CD4-positive, alpha-beta T cell treated with Interleukin-6 for 4 hours (primary cell): ENCODE results near the gene TBC1D22A.

Source experiments
- DNase-seq: peaks from one replicate; pipeline ENCODE4 v3.0.0-alpha.2; 2020; ENCODE audit warnings: mixed read lengths

Gene TBC1D22A

DNA sequence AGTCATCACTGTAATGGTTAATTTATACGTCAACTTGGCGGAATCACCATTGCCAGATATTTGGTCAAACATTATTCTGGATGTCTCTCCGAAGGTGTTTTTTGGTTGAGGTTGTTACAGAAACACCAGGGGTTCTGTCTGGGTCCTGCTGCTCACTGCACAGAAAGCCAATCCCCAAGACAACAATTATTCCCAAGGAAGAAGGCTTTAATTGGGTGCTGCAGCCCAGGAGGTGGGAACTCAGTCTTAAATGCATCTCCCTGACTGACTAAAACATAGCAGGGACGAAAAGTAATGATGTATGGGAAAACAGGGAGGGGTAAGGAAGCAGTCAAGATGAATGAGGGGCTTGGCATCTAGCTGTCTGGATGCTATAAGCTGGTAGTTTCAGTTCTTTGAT, 331.3 kb downstream of the TBC1D22A start:
- DNase-seq: no peak

DNA sequence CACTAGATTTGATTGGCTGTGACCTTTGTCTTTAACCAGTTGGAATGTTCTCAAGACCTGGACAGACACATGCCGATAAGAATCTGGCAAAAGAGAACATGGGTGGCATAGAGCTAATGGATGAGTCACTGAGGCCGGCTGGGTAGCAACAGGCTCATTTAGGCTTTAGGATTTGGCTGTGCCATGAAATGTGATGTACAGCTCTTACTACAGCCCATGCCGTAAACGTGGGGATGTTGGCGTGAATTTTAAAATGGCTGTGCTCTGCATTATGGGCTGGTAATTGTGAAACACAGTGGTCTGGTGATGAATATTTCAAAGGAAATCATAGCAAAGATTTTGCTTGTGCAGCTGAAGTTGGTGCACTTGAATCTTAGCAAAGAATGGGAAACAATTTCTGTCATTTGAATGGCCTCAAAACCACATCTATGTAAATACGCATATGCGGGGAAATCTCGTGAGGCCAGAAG, 332.4 kb downstream of the TBC1D22A start:
- DNase-seq: no peak

DNA sequence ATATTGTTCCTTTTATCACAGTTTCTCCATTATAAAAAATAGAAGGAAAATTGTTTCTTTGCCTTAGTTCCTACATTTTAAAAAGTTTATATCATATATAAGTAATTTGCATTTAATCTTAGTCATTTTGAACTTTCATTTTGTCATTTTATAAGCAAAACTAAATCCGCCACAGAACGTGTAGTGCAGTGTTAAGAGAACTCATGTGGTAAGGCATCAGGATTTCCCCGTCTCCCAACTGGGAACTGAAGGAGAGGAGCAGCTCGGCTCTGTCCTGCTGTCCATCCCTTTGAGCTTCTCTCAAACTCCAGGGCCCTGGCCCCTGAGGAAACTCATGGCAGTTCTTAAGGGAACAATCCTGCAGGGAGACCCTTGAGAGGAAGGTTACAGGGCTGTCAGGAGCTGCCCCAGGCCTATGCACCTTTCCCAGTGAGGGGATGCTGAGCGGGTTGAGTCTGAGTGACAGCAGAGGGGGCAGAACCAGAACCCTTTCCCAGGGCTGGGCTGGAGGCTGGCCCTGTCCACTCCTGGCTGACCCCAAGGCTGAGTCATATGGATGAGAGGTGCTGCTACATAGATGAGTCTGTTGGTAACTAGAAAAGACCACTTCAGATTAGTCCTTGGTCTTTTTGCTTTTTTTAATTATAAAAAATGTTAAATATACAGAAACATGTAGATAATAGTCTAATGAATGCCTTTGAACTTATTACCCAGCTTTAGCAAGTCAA, 333.1 kb downstream of the TBC1D22A start:
- no peak for DNase-seq

DNA sequence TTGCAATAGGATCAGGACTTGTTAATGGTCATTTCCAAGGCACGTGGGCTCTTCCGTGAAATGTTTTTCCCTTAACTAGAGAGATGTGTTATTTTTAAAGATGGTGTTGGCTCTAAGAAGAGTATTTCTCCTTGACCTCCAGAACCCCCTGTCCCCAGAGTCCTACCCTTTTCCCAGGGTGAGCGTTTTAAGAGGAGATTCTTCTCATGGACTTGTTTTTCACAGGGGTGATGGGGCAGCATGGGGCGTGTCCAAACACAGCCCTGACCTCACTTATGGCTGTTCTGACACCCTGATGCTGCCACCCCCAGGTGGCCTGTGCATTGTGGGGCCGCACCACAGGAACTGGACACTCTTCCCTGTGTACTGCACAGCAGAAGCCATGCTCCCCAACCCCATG, 335.7 kb downstream of the TBC1D22A start:
- DNase-seq: no peak

DNA sequence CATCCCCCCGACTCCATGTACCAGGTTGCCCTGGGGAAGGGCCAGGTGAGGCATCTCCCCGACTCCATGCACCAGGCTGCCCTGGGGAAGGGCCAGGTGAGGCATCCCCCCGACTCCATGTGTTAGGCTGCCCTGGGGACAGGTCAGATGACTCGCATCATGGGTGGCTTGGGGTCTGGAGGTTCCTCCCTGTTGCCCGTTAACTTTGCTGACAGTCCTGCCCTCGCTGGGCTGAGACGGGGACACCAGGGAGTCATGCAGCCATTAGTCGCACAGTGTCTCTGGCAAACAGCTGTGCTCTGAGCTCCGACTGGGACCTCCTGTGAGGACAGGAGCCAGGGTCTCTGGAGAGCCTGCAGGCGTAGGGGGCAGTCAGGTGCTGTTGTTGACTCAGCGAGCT, 336.1 kb downstream of the TBC1D22A start:
- no peak for DNase-seq

DNA sequence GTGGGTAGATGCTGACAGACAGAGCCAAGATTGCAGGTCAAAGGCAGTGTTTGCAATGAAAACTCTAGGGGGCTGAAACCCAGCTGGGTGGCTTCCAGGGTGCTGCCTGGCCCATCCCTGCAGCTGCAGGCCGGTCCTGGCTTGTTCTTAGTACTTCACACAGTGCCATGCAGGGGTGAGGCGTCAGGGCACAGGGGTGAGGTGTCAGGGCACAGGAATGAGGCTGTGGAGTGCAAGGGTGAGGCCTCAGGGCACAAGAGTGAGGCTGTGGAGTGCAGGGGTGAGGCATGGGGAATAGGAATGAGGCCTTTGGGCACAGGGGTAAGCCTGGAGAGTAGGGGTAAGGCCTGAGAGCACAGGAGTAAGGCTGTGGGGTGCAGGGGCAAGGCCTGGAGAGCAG, 337.6 kb downstream of the TBC1D22A start:
- DNase-seq: no peak

DNA sequence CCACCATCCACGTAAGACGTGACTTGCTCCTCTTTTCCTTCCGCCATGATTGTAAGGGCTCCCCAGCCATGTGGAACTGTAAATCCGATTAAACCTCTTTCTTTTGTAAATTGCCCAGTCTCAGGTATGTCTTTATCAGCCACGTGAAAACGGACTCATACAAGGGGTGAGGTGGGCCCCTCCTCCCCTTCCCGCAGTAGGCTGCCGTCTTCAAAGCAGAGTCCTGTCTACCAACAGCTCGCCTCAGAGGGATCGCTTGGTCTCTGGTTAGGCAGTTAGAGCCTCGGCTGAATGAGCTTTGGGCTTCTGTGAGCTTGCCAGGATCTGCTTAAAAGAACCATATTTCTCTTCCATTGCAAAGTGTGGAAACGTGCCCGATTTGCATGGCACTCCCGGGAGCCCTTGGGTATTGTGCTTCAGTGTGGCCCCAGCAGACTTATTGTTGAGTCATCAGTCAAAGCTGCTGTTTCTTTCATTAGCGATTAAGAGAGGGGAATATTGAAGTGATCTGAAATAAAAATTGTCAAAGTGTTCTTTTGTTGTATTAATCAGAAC, 338.3 kb downstream of the TBC1D22A start:
- no peak for DNase-seq

DNA sequence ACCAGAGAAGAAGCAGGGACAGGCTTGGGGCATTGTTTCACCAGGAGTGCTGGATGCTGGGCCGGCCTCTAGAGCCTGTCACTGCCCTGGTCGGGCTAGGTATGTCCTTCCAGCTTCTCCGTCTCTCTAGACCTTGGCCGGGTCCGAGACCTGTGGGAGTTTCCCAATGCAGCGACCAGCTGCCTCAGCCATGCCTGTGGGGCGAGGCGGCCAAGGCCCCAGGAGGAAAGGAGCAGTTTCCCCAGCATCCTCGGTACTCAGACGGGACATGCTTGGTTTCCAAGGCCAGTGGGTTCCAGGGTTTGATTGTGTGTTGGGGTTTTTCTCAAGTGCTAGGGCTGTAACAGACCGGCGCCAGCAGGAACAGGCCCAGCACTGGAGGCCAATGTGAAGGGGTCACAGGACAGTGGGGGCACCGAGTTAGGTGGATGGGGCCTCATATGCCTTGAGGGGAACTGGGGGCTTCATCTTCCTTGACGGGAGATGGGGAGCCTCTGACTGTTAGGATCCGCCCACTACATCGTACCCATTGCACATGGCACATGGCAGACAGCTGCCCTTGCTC, 339.0 kb downstream of the TBC1D22A start:
- no peak for DNase-seq

DNA sequence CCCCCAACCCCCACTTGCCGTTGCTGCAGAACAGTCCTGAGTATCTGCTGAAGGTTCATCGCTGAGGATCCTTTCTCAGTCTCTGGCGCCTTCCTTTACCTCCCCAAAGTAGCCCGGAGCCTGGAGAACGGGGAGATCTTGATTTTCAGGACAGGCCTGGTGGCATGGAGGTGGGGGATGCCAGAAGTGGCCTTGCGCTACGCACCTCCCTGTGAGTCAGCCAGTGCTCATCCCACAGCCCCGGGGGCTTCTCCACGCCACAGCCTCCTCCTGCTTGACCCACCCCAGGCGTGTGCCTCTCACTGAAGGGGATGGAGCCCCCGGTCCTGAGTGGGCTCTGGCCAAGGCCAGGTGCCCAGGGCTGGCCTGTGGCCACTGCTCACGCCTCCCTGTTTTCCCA, 339.6 kb downstream of the TBC1D22A start:
- no peak for DNase-seq

DNA sequence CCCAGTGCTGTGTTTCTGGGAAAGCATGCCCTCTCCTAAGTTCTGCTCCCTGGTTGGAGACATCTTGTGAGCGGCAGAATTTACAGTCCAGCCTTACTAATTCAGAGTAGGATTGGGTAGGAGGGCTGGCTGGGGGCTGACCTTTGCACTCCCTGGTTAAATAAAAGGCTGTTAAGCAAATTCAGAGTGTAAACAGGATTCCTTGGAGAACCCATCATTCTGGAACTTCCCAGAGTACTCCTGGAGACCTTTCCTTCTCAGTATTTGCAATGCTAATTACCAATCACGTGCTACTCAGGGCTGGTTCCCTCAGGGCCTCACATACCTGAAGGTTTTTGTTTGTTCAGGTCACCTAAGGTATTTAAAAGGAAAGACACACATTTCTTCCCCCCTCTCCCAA, 340.2 kb downstream of the TBC1D22A start:
- no peak for DNase-seq

DNA sequence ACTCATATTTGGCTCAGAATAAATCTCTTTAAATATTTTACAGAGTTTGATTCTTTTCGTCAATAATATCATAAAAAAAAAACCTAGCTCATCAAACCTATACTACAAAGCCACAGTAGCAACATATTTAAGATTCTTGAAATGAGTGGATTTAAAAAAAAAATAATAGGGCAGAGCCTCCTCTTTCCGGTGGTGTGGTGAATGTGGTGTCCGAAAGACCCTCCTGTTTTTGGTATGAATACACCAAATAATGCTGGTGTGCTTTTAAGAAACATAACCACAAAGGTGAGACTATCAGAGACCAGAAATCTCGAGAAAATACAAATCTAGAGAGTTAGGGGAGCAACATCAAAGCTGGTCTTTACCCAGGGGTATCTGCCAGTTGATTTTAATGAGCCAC, 342.6 kb downstream of the TBC1D22A start:
- no peak for DNase-seq

DNA sequence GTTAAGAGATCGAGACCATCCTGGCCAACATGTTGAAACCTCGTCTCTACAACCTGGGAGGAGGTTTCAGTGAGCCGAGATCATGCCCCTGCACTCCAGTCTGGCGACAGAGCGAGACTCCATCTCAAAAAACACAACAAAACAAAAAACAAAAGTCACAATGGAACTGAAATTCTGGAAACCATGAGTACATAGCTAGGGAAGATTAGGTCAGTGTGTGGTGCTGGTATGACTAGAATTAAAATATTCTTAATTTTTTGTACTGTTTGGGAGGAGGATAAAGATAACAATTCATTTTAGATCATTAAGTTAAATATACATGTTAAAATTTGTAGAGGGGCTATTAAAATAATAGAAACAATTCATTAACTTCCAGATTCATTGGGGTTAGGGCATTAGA, 344.4 kb downstream of the TBC1D22A start:
- no peak for DNase-seq

DNA sequence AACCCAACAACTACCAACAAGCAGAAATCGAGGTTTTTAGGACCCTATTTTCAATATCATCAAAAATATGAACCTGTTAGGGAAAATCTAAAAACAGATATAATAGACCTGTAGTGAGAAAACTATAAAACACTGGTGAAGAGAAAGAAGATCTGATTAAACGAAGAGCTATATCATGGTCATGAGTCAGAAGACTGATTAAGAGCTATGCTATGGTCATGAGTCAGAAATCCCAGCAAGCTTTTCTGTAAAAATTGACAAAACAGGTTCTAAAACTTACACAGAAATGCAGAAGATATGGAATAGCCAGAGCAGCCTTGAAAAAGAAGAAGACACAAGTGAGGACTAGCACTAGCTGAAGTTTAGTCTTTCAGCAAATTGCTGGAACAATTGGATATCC, 345.0 kb downstream of the TBC1D22A start:
- no peak for DNase-seq

DNA sequence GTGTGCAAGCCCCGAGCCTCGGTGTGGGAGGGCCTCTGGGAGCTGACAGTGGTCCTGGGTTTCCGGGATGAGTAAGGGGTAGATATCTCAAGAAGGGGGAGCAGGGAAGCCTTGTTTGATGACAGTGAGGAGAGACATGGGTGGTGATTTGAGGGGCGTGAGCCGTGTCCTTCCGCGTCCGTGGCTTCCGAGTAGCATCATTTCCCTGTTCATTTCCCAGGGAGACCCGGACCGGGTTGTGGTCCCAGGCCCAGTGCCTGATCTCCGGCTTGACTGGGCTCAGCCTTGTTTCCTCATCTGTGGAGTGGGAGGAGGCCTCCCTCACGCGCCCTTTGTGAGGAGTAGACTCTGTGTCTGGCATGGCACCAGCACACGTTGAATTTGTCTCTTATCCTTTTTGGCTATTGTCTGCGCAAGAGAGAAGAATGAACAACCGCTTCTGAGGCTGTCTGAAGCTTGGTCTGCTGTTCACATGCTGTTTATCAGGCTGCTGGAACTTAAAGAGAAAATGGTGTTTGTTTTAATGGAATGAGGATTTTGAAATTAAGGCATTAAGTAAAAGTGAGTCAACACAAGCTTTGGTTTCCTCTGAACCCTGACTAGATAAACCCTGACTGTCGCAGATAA, 348.5 kb downstream of the TBC1D22A start:
- DNase-seq: no peak

DNA sequence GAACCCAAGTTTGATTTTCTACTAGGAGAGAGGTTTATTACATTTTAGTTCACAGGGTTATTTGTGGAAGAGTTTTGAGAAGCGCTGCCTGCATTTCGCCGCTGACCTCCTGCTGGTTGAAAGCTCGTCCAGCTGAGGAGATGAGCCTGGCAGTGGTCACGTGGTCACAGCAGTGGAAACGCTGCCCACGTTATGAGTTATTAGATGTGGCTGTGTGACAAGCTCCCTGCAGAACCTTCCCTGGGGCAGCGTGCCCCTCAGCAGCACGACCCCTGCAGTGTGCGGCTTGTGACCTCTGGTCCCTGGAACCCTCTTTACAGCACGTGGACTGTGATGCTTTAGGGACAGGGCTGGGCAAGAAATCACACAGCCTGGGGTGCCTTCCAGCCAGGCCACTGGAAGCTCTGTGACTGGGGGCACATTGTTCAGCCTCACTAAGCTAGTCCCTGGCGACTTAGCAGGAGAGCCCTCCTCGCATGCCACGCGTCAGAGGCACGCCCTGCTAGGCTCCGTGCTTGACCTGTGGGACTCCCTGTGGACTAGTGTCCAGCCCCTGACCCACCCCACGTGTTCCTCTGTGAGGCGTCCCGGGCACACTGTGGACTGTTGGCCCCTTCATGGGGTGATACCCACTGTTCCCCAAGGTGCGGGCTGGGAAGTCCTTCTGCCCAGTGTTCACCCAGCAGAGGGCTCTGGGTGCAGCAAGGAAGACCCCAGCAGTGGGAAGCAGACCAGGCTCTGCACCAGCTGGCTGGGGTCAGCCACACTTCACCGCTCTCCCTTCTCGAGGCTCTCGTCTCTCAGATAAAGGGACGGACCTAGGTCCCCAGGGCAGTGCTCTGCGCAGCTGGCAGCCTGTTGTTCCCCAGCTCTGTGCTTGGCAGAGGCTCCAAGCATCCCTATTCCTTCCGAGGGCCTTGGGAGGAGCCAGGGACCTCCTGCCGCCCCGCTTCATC, 349.5 kb downstream of the TBC1D22A start:
- no peak for DNase-seq

DNA sequence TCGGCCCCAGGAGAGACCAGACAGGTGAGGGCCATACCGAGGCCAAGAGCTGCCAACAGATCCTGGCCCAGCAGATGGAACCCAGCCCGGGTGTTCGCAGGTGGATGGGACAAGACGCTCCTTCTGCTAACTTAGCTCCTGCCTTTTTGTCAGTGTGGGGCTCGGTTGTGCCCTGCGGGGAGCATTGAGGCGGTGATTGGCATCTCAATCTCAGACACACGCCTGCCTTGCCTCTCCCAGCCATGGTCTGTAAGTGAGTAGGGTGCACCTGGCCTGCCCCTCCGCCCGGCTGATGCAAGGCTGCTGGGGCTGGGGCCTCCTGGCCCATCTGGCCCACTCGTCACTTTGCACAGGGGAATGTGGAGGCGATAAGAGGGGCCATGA, 350.1 kb downstream of the TBC1D22A start:
- no peak for DNase-seq

DNA sequence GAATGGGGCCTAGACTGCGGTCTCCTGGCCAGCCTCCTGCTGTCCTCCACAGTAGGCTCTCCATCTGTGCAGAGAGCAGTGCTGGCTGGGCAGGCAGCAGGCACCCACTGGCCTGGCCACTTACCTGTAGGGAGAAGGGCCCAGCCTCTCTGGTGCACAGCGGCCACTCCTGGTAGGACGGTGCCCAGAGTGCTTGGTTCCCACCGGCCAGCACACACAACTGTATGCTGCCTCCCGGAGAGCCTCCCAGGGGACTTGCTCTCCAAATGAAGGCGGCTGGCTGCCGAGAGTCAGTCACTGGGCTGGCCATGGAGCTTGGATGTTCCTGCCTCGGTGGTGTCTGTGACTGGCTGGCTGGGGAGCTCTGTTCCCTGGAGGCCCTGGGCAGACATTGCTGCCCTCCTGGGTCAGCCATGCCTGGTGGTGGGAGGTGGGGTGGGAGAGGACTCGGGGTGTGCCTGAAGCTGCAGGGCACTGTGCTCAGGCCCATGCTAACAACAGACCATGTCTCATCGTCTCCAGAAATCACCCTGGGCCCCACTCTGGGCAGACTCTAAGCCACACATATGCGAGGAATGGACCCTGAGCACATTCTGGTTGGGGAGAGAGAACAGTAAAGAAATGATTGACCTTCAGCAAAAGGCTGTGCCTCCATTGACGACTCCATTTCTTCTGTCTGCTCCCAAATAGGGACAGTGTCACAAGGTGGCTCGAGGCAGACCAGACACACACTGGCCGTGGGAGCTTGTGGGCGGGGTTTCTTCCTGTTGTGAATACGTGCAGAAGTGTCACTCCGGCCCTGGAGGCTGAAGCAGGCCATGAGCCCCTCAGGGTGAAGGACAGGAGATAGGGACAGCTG, 350.8 kb downstream of the TBC1D22A start:
- DNase-seq: no peak

DNA sequence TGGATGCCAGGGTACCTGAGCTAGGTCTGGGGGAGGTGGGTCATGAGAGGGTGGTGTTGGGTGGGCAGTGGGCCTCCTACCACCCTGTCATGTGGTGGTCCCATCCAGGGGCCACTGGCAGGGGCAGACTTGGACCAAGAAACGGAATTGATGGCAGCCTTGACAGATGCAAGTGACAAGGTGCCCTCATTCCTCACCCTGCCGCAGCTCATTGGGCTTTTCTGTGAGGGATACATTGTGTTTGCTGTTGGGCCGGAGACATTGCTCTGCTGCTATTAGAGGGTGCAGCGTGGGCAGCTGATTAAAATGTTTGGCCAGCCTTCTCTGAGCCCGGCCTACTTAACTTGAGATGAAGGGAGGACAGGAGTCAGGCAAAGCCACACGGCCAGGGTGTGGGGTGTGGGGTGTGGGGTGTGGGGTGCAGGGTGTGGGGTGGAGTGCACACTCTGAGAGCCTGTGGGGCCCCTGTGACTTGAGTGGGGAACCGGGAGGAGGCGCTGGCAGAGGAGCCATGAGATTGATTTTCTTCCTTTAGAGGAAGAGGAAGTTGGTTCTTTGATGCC, 351.5 kb downstream of the TBC1D22A start:
- DNase-seq: no peak

DNA sequence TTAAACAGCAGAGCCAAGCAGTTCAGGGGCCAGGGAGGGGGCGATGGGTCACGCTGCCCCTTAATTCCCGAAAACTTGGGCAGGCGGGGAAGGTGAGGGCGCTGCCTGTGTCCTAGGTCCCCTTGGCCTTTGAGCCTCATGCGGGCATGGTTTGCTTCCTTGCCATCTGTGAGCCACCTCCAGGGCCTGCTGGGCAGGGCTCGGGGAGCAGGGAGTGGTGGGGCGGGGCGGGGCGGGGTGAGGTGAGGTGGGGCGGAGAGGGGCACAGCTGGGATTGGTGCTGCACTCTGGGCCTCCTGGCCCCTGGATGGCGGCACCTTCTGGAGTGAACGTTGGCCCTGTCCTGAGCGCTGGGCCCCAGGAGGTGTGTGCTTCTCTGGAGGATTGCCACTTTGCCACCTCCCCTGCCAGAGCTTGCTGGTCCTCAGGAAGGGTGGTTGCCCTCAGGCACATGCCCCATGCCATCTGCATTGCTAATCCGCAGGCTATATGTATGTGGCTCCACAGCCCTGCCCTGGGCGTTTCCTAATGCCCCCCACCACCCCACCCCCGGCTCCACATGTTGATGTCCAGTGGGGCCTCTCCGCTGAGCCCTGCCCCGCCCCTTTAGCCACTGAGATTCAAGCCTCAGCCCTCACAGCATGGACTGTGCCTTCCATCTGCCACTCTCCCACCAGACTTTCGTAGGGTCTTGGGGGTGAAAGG, 352.5 kb downstream of the TBC1D22A start:
- DNase-seq: no peak

DNA sequence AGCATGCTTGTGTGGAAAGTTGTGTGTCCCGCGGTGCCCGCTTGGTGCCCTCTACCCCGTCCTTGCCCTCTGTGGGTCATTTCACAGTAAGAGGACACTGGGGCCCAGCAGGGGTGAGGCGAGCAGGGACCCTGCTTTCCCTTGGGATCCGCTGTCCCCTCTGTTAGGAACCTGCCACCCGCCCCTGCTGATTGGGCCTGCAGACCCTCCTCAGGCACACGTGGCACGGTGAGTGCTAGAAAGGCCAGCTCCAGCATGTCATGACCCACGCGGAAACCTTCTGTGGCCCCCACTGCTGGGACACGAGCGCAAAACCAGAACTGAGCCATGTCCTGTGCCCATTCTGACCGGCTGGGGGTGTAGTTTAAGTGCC, 353.1 kb downstream of the TBC1D22A start:
- DNase-seq: no peak

DNA sequence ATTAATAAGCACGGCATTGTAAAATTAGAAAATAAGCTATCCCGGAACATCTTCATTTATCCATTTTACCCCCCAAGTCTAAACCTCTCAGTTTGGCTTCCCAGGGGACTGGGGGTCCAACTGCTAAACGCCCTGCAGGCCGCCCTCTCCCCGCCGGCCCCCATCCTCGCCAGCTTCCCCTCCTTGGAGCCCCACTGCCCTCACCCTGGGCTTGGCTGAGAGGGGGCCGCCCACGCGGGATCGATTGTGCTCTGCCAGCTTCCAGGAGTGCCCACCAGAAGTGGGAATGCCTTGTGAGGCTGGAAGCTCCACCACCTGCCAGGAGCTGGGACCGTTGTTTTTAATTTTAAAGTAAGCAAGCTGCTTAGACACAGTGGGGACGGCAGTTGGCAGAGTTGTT, 353.5 kb downstream of the TBC1D22A start:
- no peak for DNase-seq
